Neural cell (in vitro differentiated cells): ENCODE data around the gene DENND1A. TPM values are rescaled to one million over a fixed set of nuclear protein-coding genes. Genes with fewer than 3 reads are reported as not detected.

Source experiments
- H2AFZ ChIP-seq: fragments of 200-600, 300-800 bp; sonication (generic), shearing (Covaris generic); 2 replicates; pipeline ENCODE4 v1.6.0; 2014; ENCODE audit warnings: low read depth, mild to moderate bottlenecking, antibody characterized with exemption, low read length, moderate library complexity
- H3F3A ChIP-seq: fragments of 200-600 bp; shearing (Covaris generic); 2 replicates; pipeline ENCODE4 v1.6.1; 2016; ENCODE audit warnings: mild to moderate bottlenecking, moderate library complexity, mixed read lengths, antibody characterized with exemption, low read length; ENCODE audit not compliant: insufficient read depth, poor library complexity, severe bottlenecking
- H3K27ac ChIP-seq: fragments of 200-600, 300-800 bp; sonication (generic), shearing (Covaris generic); 2 replicates; pipeline ENCODE4 v1.5.1; 2014; ENCODE audit warnings: mild to moderate bottlenecking, low read length, moderate library complexity
- H3K27me3 ChIP-seq: fragments of 300-800, 200-600 bp; sonication (generic), shearing (Covaris generic); 2 replicates; pipeline ENCODE4 v1.6.0; 2014; ENCODE audit warnings: mild to moderate bottlenecking, low read depth, low read length, moderate library complexity; ENCODE audit not compliant: insufficient read depth
- H3K36me3 ChIP-seq: fragments of 300-800, 200-600 bp; sonication (generic), shearing (Covaris generic); 2 replicates; pipeline ENCODE4 v1.5.1; 2014; ENCODE audit warnings: mild to moderate bottlenecking, antibody characterized with exemption, low read length, moderate library complexity; ENCODE audit not compliant: insufficient read depth
- H3K4me2 ChIP-seq: fragments of 300-800, 200-600 bp; sonication (generic), shearing (Covaris generic); 2 replicates; pipeline ENCODE4 v1.6.0; 2014; ENCODE audit warnings: mild to moderate bottlenecking, low read length
- H3K4me3 ChIP-seq: fragments of 300-800, 200-600 bp; sonication (generic), shearing (Covaris generic); 2 replicates; pipeline ENCODE4 v1.5.1; 2014; ENCODE audit warnings: mild to moderate bottlenecking, low read length, moderate library complexity
- H3K79me2 ChIP-seq: fragments of 200-600 bp; shearing (Covaris generic); replicated peaks from 2 replicates; pipeline ENCODE4 v1.6.0; 2014; ENCODE audit warnings: mild to moderate bottlenecking, low read length, moderate library complexity; ENCODE audit not compliant: insufficient read depth
- H3K9ac ChIP-seq: fragments of 300-800, 200-600 bp; sonication (generic), shearing (Covaris generic); 2 replicates; pipeline ENCODE4 v1.6.1; 2016; ENCODE audit warnings: mild to moderate bottlenecking, low read length, mixed read lengths
- H3K9me2 ChIP-seq: fragments of 200-600 bp; shearing (Covaris generic); 2 replicates; pipeline ENCODE4 v1.6.1; 2016; ENCODE audit warnings: mild to moderate bottlenecking, low read length, mixed read lengths; ENCODE audit not compliant: insufficient read depth
- H3K9me3 ChIP-seq: fragments of 200-600, 300-800 bp; sonication (generic), shearing (Covaris generic); 2 replicates; pipeline ENCODE4 v1.6.1; 2016; ENCODE audit warnings: mild to moderate bottlenecking, mixed run types, low read length, moderate library complexity, mixed read lengths
- H4K20me1 ChIP-seq: fragments of 200-600 bp; shearing (Covaris generic); 2 replicates; pipeline ENCODE4 v1.6.1; 2016; ENCODE audit warnings: mild to moderate bottlenecking, mixed run types; ENCODE audit not compliant: insufficient read depth
- CTCF ChIP-seq: fragments of 450-650 bp; IDR thresholded peaks from 2 replicates; pipeline ENCODE4 v1.5.1; 2014; ENCODE audit warnings: antibody characterized with exemption, mild to moderate bottlenecking, moderate library complexity; ENCODE audit not compliant: poor library complexity, severe bottlenecking
- EP300 ChIP-seq: fragments of 450-650 bp; conservative IDR thresholded peaks from 2 replicates; pipeline ENCODE4 v1.6.1; 2014; ENCODE audit warnings: antibody characterized with exemption, mild to moderate bottlenecking, moderate library complexity; ENCODE audit not compliant: poor library complexity, severe bottlenecking
- EZH2 ChIP-seq: fragments of 200-600, 300-800 bp; shearing (Covaris generic), sonication (generic); IDR thresholded peaks from 2 replicates; pipeline ENCODE4 v1.6.1; 2014; ENCODE audit warnings: antibody characterized with exemption, low read length, borderline replicate concordance, mild to moderate bottlenecking; ENCODE audit not compliant: insufficient read depth, poor library complexity, severe bottlenecking
- MXI1 ChIP-seq: fragments of 450-650 bp; conservative IDR thresholded peaks from 2 replicates; pipeline ENCODE4 v1.6.1; 2014; ENCODE audit warnings: antibody characterized with exemption, mild to moderate bottlenecking; ENCODE audit not compliant: poor library complexity, severe bottlenecking
- POLR2AphosphoS5 ChIP-seq: IDR thresholded peaks from 2 replicates; pipeline ENCODE4 v1.6.1; 2012
- RAD21 ChIP-seq: fragments of 450-650 bp; conservative IDR thresholded peaks from 2 replicates; pipeline ENCODE4 v1.6.1; 2014; ENCODE audit warnings: antibody characterized with exemption, mild to moderate bottlenecking, moderate library complexity
- REST ChIP-seq: IDR thresholded peaks from 2 replicates; pipeline ENCODE4 v1.6.1; 2012; ENCODE audit warnings: borderline replicate concordance
- SMC3 ChIP-seq: fragments of 450-650 bp; conservative IDR thresholded peaks from 2 replicates; pipeline ENCODE4 v1.6.1; 2014; ENCODE audit warnings: antibody characterized with exemption, mild to moderate bottlenecking, moderate library complexity; ENCODE audit not compliant: poor library complexity
- TAF1 ChIP-seq: IDR thresholded peaks from 2 replicates; pipeline ENCODE4 v1.6.1; 2012; ENCODE audit warnings: low read depth
- polyA plus RNA-seq: library from polyadenylated mRNA; depleted of rRNA; stranded (reverse); fragments of >200 nt; gene quantifications from 2 replicates; pipeline ENCODE4 v1.2.3, GENCODE V29; 2014

DENND1A gene
- polyA plus RNA-seq, 1 donor from 2014 or later: 2.3 TPM

DNA sequence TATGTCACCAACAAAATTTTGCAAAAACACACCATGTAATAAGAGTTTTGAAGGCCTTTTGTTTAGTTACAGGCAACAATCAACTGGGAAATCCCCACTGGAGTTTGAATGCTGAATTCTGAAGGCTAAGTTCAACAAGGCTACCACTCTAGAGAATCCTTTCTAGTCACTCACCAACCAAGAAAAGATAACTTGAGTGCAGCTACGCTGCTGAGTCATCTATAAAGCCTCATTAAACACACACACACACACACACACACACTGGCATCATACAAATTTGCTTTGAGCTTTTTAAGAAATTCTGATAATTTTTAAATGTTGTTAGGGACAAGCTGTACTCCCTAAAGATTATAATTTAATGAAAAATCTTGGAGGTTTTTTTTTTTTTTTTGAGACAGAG is 219.6 kb downstream of the DENND1A start:
- H3K36me3 ChIP-seq: no peaks in the 10 kb centered on the region
- H3F3A ChIP-seq: no peaks in the 10 kb centered on the region
- no peak overlapping the region for H3K9ac ChIP-seq
- no peak overlapping the region for H3K4me3 ChIP-seq
- H3K79me2 ChIP-seq: peaks cover 2% of the 10 kb centered on the region
- H3K9me3 ChIP-seq: no peaks in the 10 kb centered on the region
- H3K4me2 ChIP-seq: no peak overlapping the region
- no peak overlapping the region for H3K27ac ChIP-seq
- H3K27me3 ChIP-seq: no peaks in the 10 kb centered on the region
- no peaks in the 10 kb centered on the region for H3K9me2 ChIP-seq
- no peaks in the 10 kb centered on the region for H4K20me1 ChIP-seq
- no peak overlapping the region for H2AFZ ChIP-seq
- TF ChIP-seq CTCF: no peak
- no peak for TF ChIP-seq SMC3
- TF ChIP-seq RAD21: no peak
- no peak for TF ChIP-seq EP300
- TF ChIP-seq MXI1: no peak
- no peak for TF ChIP-seq EZH2
- no peak for TF ChIP-seq REST
- TF ChIP-seq POLR2AphosphoS5: no peak
- no peak for TF ChIP-seq TAF1

DNA sequence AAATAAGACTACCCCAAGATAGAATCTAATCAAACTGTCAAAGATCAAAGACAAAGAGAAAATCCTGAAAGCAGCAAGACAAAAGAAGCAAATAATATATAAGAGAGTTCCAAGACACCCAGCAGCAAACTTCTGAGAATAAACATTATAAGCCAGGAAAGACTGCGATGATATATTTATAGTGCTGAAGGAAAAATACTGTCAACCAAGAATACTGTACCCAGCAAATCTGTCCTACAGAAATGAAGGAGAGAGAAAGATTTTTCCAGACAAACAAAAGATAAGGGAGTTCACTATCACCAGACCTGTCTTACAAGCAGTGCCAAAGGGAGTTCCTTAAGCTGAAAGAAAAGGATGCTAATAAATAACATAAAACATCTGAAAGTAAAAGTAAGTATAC is 227.4 kb downstream of the DENND1A start:
- Histone ChIP-seq H3K36me3 (no peaks in the 10 kb centered on the region), H3F3A (no peaks in the 10 kb centered on the region), H4K20me1 (no peaks in the 10 kb centered on the region), H3K9ac (no peak overlapping the region), H3K4me2 (no peak overlapping the region), H3K27me3 (no peaks in the 10 kb centered on the region), H3K9me2 (no peaks in the 10 kb centered on the region), H2AFZ (no peak overlapping the region), H3K4me3 (no peak overlapping the region), H3K9me3 (no peaks in the 10 kb centered on the region), H3K79me2 (peaks cover 4% of the 10 kb centered on the region), H3K27ac (no peak overlapping the region)
- no peak for TF ChIP-seq MXI1
- TF ChIP-seq EP300: no peak
- no peak for TF ChIP-seq REST
- TF ChIP-seq POLR2AphosphoS5: no peak
- TF ChIP-seq EZH2: no peak
- TF ChIP-seq SMC3: no peak
- TF ChIP-seq CTCF: no peak
